A549 (cell line): ENCODE data around the gene FERMT3.

ENCODE experiments used
- ATOH8 ChIP-seq: fragments of 250-450 bp; sonication (Bioruptor Pico); IDR thresholded peaks from 2 replicates; pipeline ENCODE4 v1.5.0; 2020; ENCODE audit warnings: low read depth, mild to moderate bottlenecking, moderate library complexity
- CBX2 ChIP-seq: fragments of 200-600 bp; sonication (generic); IDR thresholded peaks from 2 replicates; pipeline ENCODE4 v1.6.1; 2016; ENCODE audit warnings: low read depth, mild to moderate bottlenecking, borderline replicate concordance
- CBX8 ChIP-seq: fragments of 200-600 bp; sonication (generic); IDR thresholded peaks from 2 replicates; pipeline ENCODE4 v1.6.1; 2016
- EP300 ChIP-seq, 2 experiments: fragments of >200 bp; sonication (Bioruptor Twin); formaldehyde crosslinking; IDR thresholded peaks; 2 replicates in 1 of 2; 3 replicates in 1 of 2; pipeline ENCODE4 v1.6.1; 2016 to 2017
- ESRRA ChIP-seq: fragments of 150-350 bp; IDR thresholded peaks from 2 replicates; pipeline ENCODE4 v1.6.1; 2014; ENCODE audit warnings: mild to moderate bottlenecking, low read length, borderline replicate concordance
- JUN ChIP-seq, 2 experiments: fragments of >200 bp; sonication (Bioruptor Twin); formaldehyde crosslinking; IDR thresholded peaks; 2 replicates in 1 of 2; 3 replicates in 1 of 2; pipeline ENCODE4 v1.6.1; 2016 to 2017
- MAFK ChIP-seq: fragments of 450-650 bp; IDR thresholded peaks from 2 replicates; pipeline ENCODE4 v1.6.1; 2014; ENCODE audit not compliant: partially characterized antibody
- SREBF2 ChIP-seq: fragments of 450-650 bp; IDR thresholded peaks from 2 replicates; pipeline ENCODE4 v1.6.1; 2014; ENCODE audit warnings: mild to moderate bottlenecking, moderate library complexity
- TP53 ChIP-seq: fragments of 250-450 bp; sonication (Bioruptor Pico); IDR thresholded peaks from 2 replicates; pipeline ENCODE4 v1.5.0; 2021; ENCODE audit warnings: mild to moderate bottlenecking, moderate library complexity
- ZSCAN20 ChIP-seq: fragments of 250-450 bp; sonication (Bioruptor Pico); IDR thresholded peaks from 2 replicates; pipeline ENCODE4 v1.8.0; 2022; ENCODE audit warnings: mild to moderate bottlenecking, moderate library complexity
- TF ChIP-seq, protein P1 (sequence below): fragments of >200 bp; sonication (Bioruptor Twin); formaldehyde crosslinking; IDR thresholded peaks from 3 replicates; pipeline ENCODE4 v1.5.1; 2016
- TF ChIP-seq, protein P2 (sequence below): IDR thresholded peaks from 2 replicates; pipeline ENCODE4 v1.6.1; 2012

DNA sequence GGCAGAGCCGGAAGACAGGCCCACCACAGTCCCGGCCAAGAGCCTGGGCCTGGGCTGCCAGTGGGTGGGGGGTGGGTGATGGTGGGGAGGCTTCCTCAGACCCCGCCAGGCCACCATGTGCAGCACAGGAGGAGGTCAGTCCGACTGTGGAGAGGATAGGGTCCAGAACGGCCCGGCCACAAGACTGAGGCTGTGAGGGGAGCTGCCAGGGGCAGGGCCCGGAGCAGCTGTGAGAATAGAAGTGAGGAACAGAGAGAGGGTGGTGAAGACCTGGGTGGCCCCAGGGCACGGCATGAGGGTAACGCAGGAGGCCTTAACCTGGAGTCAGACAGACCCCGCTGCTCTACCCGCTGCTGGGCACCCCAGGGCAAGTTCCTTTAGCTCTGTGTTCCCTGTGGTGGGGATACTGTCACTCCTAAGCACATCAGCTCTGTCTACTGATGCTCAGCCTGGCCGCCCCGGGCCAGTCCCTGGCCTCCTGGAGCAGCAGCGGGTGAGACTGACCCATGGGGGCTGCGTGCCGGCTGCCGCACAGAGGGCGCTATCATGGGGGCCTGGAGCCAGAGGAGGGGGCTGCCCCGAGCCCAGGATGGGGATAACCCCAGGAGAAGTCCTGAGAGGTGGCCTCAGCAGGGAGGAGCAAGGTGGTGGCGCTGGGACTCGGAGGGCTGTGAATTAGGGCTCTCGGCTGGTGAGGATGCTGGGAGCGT, 1.7 kb downstream of the FERMT3 start:
- no peak for TF ChIP-seq ESRRA
- TF ChIP-seq, protein P1, sequence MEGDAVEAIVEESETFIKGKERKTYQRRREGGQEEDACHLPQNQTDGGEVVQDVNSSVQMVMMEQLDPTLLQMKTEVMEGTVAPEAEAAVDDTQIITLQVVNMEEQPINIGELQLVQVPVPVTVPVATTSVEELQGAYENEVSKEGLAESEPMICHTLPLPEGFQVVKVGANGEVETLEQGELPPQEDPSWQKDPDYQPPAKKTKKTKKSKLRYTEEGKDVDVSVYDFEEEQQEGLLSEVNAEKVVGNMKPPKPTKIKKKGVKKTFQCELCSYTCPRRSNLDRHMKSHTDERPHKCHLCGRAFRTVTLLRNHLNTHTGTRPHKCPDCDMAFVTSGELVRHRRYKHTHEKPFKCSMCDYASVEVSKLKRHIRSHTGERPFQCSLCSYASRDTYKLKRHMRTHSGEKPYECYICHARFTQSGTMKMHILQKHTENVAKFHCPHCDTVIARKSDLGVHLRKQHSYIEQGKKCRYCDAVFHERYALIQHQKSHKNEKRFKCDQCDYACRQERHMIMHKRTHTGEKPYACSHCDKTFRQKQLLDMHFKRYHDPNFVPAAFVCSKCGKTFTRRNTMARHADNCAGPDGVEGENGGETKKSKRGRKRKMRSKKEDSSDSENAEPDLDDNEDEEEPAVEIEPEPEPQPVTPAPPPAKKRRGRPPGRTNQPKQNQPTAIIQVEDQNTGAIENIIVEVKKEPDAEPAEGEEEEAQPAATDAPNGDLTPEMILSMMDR = no peak
- TF ChIP-seq ZSCAN20 (CRISPR knock-in tag) = no peak
- TF ChIP-seq SREBF2 = no peak
- TF ChIP-seq CBX8 = no peak
- TF ChIP-seq CBX2 = no peak
- no peak for TF ChIP-seq TP53
- TF ChIP-seq, protein P2, sequence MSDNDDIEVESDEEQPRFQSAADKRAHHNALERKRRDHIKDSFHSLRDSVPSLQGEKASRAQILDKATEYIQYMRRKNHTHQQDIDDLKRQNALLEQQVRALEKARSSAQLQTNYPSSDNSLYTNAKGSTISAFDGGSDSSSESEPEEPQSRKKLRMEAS = no peak
- no peak for TF ChIP-seq ATOH8
- no peak for TF ChIP-seq EP300 (IDR thresholded peaks at IDR 0.05)
- no peak for TF ChIP-seq MAFK
- no peak; a peak in 1 of 5 replicates for TF ChIP-seq JUN (IDR thresholded peaks at IDR 0.05)
